Measurements from ENCODE around the gene FHL5. TPM values are rescaled to one million over a fixed set of nuclear protein-coding genes. Genes with fewer than 3 reads are reported as not detected.

FHL5 gene
- total RNA-seq, 1 experiment from 2014 or later, result not detected

- no peak for DNase-seq
- Histone ChIP-seq H3K9me2 (ENCODE audit: insufficient read depth) (no peaks in the 10 kb centered on the region), H3K9me3 (ENCODE audit: insufficient read depth, low read depth) (no peaks in the 10 kb centered on the region), H3K4me2 (no peak overlapping the region), H3F3A (ENCODE audit: insufficient read depth, low read depth) (no peaks in the 10 kb centered on the region), H3K4me1 (replicated peaks; ENCODE audit: insufficient read depth) (no peaks in the 10 kb centered on the region), H4K20me1 (ENCODE audit: insufficient read depth) (no peaks in the 10 kb centered on the region), H3K27me3 (ENCODE audit: insufficient read depth, low read depth) (no peaks in the 10 kb centered on the region), H3K27ac (no peak overlapping the region), H2AFZ (no peak overlapping the region), H3K79me2 (ENCODE audit: low read depth) (no peaks in the 10 kb centered on the region), H3K4me3 (no peak overlapping the region), H3K36me3 (ENCODE audit: low read depth) (no peaks in the 10 kb centered on the region)
- TF ChIP-seq EZH2 (IDR thresholded peaks at IDR 0.05; ENCODE audit: low read depth), result no peak
- TF ChIP-seq, protein P1, sequence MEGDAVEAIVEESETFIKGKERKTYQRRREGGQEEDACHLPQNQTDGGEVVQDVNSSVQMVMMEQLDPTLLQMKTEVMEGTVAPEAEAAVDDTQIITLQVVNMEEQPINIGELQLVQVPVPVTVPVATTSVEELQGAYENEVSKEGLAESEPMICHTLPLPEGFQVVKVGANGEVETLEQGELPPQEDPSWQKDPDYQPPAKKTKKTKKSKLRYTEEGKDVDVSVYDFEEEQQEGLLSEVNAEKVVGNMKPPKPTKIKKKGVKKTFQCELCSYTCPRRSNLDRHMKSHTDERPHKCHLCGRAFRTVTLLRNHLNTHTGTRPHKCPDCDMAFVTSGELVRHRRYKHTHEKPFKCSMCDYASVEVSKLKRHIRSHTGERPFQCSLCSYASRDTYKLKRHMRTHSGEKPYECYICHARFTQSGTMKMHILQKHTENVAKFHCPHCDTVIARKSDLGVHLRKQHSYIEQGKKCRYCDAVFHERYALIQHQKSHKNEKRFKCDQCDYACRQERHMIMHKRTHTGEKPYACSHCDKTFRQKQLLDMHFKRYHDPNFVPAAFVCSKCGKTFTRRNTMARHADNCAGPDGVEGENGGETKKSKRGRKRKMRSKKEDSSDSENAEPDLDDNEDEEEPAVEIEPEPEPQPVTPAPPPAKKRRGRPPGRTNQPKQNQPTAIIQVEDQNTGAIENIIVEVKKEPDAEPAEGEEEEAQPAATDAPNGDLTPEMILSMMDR (conservative IDR thresholded peaks at IDR 0.05), result no peak
- no TSS peak for BruUV-seq (replicated peaks)
- CTCF ChIA-PET, result no interaction called here
- intact Hi-C loops (cut with micrococcal nuclease; ENCODE audit: unreplicated experiment), result no loop called here
- POLR2A ChIA-PET (ENCODE audit: unreplicated experiment), result no interaction called here
These were observed 47.1 kb downstream of the FHL5 start for GRCh38 chr6:96610019-96610418.

DNA sequence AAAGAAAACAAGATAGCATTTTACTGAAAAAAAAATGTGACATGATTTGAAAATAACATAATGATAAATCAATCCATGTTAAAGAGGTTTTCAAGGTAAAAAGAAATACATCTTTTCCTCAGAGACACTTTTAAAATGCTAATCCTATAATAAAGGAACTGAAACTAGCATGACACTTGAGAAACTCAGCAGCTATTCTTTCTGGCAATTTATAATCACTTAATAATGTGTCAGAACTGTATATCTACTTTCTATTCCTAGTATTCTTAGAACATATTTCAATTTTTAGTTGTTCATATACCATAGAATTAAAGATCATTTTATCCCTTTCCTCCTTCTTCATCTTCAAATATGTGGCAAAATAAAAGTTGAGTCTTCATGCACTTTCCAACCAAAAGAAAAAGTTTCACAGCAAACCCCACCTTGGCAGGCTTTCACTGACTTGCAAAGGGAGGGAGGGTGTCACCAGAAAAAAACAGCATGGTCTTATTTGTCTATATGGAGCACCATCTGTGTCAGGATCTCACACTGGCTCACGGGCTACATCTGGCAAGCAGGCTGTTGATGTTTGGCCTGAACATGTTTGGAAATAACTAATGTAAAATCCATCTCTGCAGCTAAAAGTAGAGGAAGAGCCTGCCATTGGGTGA lies 48.5 kb downstream of the FHL5 start:
- Histone ChIP-seq H3K27ac (no peak overlapping the region), H3F3A (ENCODE audit: insufficient read depth, low read depth) (no peaks in the 10 kb centered on the region), H3K4me2 (no peak overlapping the region), H3K9me3 (ENCODE audit: insufficient read depth, low read depth) (no peaks in the 10 kb centered on the region), H3K79me2 (ENCODE audit: low read depth) (no peaks in the 10 kb centered on the region), H3K4me3 (no peak overlapping the region), H3K36me3 (ENCODE audit: low read depth) (no peaks in the 10 kb centered on the region), H3K4me1 (replicated peaks; ENCODE audit: insufficient read depth) (no peaks in the 10 kb centered on the region), H4K20me1 (ENCODE audit: insufficient read depth) (no peaks in the 10 kb centered on the region), H3K9me2 (ENCODE audit: insufficient read depth) (no peaks in the 10 kb centered on the region), H3K27me3 (ENCODE audit: insufficient read depth, low read depth) (no peaks in the 10 kb centered on the region), H2AFZ (no peak overlapping the region; the same call in 1 of the 2 replicates)
- BruUV-seq (replicated peaks), result no TSS peak
- intact Hi-C loops (cut with micrococcal nuclease; ENCODE audit: unreplicated experiment), result no loop called here
- CTCF ChIA-PET, result no interaction called here
- no peak for DNase-seq
- POLR2A ChIA-PET (ENCODE audit: unreplicated experiment), result no interaction called here
- TF ChIP-seq EZH2 (IDR thresholded peaks at IDR 0.05; ENCODE audit: low read depth), result no peak
- TF ChIP-seq, protein P1 (conservative IDR thresholded peaks at IDR 0.05), result no peak

GRCh38 chr6:96613291-96613999 lies 50.5 kb downstream of the FHL5 start:
- H3K9me3 ChIP-seq (ENCODE audit: insufficient read depth, low read depth), result no peaks in the 10 kb centered on the region
- POLR2A ChIA-PET (ENCODE audit: unreplicated experiment), result no interaction called here
- H3K9me2 ChIP-seq (ENCODE audit: insufficient read depth), result no peaks in the 10 kb centered on the region
- H3K79me2 ChIP-seq (ENCODE audit: low read depth), result no peaks in the 10 kb centered on the region
- H3F3A ChIP-seq (ENCODE audit: insufficient read depth, low read depth), result no peaks in the 10 kb centered on the region
- CTCF ChIA-PET, result interaction anchor here (0.5 kb wide), 1 partner anchor 30 kb away, joined by 3 read pairs; no protein-coding TSS in a partner anchor
- no peaks in the 10 kb centered on the region for H3K36me3 ChIP-seq (ENCODE audit: low read depth)
- no peak for DNase-seq
- no peak overlapping the region for H3K27ac ChIP-seq
- no TSS peak for BruUV-seq (replicated peaks)
- H3K4me1 ChIP-seq (replicated peaks; ENCODE audit: insufficient read depth), result no peaks in the 10 kb centered on the region
- H4K20me1 ChIP-seq (ENCODE audit: insufficient read depth), result no peaks in the 10 kb centered on the region
- intact Hi-C loops (cut with micrococcal nuclease; ENCODE audit: unreplicated experiment), result no loop called here
- TF ChIP-seq, protein P1 (conservative IDR thresholded peaks at IDR 0.05), result no peak
- TF ChIP-seq EZH2 (IDR thresholded peaks at IDR 0.05; ENCODE audit: low read depth), result no peak
- no peak overlapping the region for H2AFZ ChIP-seq
- H3K4me2 ChIP-seq, result no peak overlapping the region
- no peak overlapping the region for H3K4me3 ChIP-seq
- no peaks in the 10 kb centered on the region for H3K27me3 ChIP-seq (ENCODE audit: insufficient read depth, low read depth)

All from PC-9 (cell line).